HG03196 (cell line): ENCODE results near the gene ECSIT.
A peak's percentile ranks its signal among the peaks of the same experiment; 100 is the strongest.

Source experiments
- ATAC-seq: cut with Tn5 transposase; IDR thresholded peaks from one replicate; pipeline ENCODE4 v1.9.1; 2021; ENCODE audit not compliant: unreplicated experiment

ECSIT gene

DNA sequence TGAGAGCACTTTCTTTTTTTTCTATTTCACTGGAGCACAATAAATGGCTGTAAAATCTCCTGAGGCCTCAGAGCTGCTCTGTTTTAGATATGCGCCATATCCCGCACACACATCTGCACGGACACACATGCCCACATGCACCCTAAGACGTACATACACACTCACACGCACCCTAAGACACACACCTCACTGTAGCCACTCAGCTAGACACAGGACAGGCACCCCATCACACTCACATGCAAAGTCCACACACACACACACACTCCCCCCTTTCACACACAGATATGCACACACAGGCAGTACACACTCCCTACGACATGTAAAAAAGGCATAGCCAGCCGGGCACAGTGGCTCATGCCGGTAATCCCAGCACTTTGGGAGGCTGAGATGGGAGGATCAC, 21.3 kb upstream of the ECSIT start:
- ATAC-seq: no peak

DNA sequence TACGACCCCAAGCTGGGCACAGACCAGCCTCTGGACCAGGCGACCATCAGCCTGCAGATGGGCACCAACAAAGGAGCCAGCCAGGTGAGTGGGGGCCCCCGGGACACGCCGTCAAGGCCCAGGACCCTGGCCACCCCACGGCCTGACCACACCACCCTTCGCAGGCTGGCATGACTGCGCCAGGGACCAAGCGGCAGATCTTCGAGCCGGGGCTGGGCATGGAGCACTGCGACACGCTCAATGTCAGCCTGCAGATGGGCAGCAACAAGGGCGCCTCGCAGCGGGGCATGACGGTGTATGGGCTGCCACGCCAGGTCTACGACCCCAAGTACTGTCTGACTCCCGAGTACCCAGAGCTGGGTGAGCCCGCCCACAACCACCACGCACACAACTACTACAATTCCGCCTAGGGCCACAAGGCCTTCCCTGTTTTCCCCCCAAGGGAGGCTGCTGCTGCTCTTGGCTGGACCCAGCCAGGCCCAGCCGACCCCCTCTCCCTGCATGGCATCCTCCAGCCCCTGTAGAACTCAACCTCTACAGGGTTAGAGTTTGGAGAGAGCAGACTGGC, 20.5 kb upstream of the ECSIT start:
- no peak for ATAC-seq

DNA sequence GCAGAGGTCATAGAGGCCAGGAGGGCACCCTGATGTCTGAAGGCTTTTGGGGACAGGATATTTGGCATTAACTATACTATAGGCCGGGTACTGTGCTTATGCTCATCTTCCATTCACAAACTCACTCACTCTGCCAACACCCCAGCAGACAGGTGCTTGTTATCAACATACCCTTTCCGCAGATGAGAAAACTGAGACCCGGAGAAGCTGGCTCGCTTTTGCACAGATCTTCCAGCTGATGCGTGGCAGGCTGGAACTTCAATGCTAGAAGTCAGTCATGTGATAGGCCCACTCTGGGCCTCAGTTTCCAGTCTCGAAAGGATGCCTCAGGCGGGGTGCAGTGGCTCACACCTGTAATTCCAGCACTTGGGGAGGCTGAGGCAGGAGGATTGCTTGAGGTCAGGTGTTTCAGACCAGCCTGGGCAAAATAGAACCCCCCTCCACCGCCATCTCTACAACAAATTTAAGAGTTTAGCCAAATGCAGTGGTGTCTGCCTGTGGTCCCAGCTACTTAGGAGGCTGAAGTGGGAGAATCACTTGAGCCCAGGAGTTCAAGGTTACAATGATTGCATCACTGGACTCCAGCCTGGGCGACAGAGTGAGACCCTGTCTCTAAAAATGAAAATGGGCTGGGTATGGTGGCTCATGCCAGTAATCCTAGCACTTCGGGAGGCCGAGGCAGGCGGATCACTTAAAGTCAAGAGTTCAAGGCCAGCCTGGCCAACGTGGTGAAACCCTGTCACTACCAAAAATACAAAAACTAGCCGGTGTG, 19.2 kb upstream of the ECSIT start:
- no peak for ATAC-seq

DNA sequence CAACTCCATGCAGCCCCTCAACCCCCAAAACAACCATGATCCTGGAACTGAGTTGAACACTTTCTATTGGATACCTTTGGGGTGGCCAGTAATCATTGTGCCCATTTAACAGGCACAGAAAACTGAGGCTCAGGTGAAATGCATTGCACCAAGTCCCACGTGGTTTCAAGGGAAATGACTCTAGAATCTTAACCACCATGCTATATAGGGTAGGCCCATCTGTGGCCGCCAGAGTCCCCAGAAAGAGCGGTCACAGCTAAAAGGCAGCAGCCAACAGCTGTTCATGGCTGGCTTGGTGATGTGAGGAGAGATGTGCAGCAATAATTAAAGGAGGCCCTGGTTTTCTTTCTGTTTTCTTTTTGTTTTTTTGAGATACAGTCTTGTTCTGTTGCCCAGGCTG, 12.3 kb upstream of the ECSIT start:
- ATAC-seq: no peak

DNA sequence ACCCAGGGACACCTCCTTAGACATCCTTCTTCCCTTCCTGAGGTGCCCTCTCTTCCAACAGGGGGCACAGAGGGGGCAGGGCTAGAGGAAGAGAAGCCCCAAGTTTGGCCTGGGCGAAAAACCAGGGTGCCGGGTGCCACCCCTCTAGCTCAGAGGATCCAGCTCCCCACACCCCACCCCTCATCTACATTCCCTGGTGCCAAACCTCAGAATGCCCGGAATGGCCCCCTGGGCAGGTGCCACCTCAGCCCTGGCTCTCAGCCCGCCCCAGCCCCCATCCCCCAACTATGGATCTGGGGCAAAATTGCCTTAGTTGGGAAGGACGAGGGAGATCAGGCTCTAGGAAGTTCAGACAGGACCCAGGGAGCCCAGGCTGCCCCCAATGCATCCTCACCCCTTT, 11.7 kb upstream of the ECSIT start:
- ATAC-seq: no peak

DNA sequence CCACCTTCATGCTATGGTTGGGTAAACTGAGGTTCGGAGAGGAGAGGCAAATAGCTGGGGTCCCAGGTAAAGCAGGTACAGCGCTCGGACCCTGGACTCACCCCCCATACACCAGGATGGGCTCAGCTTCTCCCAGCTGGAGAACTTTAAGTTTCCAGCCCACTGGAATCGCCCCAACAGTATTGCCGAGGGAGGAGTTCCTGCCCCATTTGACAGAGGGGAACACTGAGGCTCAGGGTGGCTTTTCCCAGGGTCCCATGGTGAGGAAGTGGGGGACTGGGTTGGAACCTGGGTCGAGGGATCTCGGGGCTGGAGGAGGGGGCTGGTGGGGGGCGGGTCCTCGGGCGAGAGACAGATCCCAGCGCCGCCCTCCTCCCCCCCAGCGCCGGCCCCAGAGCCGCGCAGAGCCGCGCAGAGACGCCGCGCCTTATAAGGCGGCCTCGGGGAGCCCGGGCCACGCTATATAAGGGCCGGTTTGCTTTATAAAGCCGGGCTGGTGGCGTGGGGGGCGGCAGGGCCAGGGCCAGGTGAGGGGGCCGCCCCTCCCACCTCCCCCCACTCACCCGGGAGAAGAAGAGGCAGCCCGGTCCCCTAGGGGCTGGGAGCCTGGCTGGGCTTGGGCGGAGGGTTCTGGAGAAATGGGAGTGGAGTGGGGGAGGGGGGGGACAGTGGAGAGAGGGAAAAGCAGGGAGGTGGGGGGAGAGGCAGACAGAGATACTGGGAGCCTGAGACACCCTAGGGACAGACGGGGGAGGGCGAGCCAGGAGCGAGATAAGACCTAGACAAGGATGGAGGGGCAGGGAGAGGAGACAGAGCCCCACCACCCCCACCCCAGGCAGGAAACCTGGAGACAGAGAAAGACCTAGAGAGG, 10.8 kb upstream of the ECSIT start:
- ATAC-seq: no peak

DNA sequence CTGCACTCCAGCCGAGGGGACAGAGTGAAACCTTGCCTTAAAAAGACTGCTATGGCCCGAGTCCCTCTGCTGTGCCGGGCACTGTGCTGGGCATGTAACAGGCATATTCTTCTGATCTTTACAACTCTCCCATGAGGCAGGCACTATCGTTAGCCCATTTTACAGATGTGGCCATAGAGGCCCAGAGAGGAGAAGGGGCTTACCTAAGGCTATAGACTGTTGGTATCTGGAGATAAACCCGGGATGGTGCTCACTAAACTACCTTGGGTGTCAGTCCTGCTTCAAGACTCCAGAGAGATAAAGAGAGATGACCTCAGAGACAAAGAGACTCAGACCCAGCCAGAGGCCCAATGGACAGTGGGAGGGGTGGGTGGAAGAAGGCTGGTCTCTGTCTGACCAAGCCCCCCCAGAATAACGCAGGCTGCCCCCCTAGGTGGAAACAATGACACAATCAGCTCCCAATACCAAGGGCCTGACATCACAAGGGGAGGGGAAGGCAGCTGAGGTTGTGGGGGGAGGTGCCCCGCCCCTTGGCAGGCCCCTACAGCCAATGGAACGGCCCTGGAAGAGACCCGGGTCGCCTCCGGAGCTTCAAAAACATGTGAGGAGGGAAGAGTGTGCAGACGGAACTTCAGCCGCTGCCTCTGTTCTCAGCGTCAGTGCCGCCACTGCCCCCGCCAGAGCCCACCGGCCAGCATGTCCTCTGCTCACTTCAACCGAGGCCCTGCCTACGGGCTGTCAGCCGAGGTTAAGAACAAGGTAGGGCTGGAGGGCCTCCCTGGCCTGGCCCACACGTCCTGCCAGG, 9.5 kb upstream of the ECSIT start, which contains the start of gene CNN1:
TSS of gene CNN1 (plus strand) at position 620 of the 805 bp plus-strand sequence. CDS start at position 697, 77 bp downstream.
- ATAC-seq: no peak

DNA sequence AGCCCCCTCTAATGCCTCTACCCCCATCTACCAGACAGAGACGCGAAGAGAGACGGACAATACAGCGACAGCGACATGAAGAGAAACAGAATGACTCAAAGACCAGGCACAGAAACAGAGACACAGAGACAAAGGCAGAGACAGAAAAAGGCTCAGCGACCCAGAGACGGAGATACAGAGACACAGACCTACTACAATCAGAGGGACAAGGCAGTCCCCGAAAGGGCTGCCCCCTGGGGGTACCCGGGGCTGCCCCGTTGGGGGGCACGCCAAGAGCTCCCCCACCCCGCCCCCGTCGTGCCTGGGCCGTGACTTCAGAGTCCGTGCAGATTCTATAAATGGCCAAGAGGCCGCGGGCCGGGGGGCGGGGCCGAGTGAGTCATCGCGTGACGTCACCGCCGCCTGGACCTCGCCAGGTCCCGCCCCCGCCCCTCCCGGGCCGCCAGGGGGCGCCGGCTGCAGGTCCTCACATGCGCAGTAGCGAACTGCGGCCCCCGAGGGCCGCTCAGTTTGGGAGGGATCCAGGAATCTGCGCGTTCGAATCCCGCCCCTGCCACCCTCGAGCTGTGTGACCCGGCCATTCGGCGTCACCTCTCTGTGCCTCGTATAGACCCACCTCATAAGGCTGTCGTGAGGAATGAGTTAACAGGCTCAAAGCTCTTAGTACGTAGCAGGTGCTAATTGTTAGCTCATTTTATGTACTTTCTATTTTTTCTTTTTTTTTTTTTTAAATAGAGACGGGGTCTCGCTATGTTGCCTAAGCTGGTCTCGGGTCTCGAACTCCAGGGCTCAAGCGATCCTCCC, 7.1 kb upstream of the ECSIT start:
- ATAC-seq: peak; percentile 64

DNA sequence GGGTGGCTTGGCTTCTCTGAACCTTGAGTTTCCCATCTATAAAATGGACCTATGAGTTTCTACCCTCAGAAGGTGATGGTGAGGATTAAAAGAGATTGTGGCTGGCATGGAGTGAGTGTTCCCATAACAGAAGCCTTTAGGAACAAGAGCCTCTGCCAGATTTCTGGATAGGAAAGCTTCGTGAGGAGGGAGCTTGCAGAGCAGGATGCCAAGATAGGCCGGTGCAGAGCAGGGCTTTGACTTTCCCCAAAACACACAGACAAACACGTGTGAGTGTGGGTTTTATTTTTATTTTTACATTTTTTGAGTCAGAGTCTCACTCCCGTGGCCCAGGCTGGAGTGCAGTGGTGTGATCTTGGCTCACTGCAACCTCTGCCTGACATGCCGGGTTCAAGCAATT, 6.0 kb upstream of the ECSIT start:
- no peak for ATAC-seq

DNA sequence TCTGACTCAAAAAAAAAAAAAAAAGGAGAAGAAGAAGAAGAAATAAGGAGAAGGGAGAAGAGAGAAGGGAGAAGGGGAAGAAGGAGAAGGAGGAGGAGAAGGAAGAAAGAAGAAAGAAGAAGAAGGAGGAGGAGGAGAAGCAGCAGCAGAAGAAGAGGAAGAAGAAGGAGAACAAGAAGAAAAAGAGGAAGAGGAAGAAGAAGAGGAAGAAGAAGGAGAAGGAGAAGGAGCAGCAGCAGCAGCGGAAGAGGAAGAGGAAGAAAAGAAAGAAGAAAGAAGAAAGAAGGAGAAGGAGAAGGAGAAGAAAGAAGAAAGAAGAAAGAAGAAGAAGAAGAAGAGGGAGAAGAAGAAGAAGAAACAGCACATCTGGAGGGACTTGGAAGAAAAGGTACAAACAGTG, 5.6 kb upstream of the ECSIT start:
- ATAC-seq: no peak

DNA sequence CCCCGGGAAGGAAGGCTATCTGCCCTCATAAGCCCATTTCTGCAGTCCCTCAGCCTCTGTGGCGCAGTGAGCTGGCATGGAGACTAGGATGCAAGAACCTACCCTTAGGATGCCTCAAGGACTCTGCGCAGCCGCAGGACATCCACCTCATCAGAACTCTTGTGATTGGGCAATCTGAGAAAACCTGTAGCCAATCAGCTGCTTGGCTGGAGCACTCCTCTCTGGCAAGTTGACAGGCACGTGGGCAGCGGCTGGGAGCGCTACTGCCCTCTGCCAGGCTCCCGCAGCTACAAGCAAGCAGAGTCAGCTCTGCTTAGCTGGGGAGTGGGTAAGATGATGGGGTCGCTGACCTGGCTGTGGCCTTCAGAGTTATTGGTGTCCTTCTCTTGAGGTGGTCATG, 1.5 kb upstream of the ECSIT start:
- no peak for ATAC-seq

DNA sequence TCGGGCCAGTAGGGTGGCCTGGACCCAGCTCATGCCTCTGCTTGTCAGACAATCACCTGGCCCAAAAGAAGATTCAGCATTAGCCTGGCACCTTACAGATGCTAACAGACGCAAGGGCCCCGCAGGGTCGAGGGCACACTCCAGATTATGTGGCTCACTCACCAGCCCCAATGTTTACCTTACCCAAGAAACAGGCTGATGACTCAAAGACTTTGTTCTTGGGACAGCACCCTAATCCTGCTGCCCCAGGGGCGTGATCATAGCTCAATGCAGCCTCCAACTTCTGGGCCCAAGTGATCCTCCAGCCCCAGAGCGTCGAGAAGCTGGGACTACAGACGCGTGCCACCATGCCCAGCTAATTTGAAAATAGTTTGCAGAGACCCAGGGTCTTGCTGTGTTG, 9.8 kb downstream of the ECSIT start:
- ATAC-seq: no peak

DNA sequence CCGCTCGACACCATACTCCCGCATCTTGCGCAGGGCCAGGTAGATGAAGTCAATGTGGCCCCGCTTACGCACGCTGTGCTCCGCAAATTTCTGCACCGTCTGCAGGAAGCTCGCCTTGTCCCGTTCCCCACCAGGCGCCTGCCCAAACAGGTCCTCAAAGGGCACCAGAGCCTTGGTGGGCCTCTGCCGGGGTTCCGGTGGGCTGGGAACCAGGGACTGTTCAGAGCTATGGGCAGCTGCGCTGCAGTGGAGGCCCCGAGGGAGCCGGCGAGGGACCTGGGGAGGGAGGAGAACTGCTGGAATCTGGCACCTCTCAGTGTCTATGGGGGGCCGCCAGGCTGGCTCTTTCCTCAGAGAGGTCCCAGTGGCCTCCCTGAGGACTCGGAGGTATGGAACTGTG, 15.0 kb downstream of the ECSIT start:
- ATAC-seq: no peak

DNA sequence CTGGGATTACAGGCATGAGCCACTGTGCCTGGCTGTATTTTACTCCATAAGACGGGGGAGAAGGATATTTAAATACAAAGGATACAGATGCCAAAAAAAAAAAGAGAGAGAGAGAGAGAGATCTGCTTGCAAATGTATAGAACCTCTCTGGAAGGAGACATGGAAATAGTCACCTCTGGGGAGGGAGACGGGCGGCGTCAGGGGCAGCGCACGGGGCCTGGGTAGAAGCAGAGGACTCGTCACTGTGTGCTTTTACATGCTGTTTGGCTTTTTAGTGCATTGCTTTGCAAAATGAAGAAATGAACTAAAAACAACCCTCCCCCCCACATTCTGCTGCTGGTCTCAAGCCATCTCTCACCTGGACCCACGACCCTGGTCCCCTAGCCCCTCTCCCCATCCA, 18.5 kb downstream of the ECSIT start:
- no peak for ATAC-seq

DNA sequence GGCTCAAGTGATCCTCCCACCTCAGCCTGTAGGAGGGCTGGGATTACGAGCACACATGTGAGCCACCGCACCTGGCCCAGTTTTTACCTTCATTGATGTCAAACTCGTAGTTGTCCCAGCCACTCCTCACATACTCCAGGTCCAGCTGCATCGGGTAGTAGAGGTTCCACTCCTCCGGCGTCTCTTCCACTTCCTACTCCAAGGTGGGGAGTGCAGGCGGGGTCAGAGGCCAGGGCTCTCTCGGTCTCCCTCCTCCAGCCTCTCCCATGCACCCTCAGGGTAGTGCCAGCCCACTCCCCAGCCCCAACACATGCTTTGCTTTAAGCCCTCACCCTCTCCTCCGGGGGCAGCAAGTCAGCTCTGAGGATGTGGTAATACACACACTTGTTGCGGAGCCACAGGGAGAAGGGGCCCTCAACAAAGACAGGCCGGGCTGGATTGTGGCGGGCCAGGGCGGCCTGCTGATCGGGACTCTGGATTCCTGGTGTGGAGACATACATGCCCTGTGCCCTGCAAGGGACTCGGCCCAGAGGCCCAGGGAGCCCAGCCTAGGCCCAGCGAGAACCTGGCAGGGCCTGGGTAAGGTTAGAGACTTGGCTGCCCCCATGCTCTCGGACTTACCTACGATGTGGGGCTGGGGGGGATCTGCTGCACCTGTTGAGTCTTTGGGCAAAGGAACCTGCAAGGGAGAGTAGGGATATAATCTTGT, 21.4 kb downstream of the ECSIT start:
- no peak for ATAC-seq

DNA sequence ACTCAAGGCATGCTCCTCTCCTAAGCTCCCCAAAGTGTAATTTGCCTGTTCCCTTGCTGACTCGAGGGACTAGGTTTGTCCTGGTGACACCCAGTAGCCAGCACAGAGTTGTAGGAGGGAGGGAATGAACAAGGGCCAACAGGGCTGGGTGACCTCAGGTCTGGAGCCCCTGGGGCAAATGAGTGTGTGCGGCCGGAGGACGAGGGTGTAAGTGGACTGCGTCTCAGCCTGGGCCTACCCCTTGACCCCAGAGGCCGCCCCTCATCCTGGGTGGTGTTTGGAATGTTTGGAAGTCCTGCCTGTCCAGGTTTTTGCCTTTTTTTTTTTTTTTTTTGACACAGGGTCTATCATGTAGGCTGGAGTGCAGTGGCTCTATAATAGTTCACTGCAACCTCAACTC, 22.0 kb downstream of the ECSIT start:
- ATAC-seq: no peak

DNA sequence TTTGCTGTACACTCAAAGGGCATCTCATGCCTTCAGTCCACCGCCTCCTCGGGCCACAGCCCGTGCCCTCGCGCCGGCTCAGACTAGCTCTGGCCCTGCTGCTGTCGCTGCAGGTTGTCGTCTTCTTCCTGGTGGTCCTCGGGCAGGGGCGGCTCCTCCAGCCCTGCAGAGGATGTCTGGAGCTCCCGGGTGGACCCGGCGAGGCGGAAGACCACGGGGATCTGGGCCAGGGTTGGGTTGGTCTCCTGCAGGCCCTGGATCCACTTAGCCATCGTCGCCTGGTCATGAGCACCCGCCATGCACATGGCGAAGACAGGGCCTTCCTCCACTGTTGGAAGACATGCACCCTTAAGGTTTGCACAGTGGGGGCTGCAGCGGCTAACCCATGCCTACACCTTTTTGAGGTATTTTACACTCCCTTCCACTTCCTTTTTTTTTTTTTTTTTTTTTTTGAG, 22.8 kb downstream of the ECSIT start:
- ATAC-seq: peak; percentile 32

DNA sequence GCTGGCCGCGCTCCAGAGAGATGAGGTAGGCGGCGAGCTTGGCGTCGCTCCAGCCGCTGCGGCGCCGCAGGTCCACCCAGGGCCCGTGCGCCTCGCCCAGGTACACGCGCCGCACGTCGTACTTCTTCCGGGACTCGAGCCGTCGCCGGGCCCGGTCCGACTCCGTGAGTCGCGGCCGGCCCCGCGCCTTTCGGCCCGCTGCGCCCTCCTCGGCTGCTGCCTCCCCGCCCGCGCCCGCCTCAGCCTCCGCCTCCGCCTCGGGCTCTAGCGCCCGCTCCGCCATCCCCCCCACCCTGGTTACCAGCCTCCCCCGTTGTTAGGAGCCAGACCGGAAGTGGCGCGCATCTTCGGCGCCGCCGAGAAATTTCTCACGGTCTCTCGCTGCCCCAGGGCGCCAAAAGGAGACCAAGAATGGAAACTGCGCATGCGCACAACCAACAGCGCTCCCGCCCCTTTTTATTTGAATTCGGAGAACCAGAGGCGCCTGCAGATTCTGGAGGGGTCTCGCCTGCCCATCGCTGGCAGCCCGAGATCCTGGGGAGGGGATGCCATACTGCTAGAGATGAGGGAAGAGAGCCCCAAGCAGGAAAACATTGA, 23.3 kb downstream of the ECSIT start, which contains the start of gene ZNF653:
TSS of gene ZNF653 (minus strand) at position 336 of the 597 bp plus-strand sequence. CDS start at position 283, 53 bp downstream.
- peak; percentile 46 for ATAC-seq

DNA sequence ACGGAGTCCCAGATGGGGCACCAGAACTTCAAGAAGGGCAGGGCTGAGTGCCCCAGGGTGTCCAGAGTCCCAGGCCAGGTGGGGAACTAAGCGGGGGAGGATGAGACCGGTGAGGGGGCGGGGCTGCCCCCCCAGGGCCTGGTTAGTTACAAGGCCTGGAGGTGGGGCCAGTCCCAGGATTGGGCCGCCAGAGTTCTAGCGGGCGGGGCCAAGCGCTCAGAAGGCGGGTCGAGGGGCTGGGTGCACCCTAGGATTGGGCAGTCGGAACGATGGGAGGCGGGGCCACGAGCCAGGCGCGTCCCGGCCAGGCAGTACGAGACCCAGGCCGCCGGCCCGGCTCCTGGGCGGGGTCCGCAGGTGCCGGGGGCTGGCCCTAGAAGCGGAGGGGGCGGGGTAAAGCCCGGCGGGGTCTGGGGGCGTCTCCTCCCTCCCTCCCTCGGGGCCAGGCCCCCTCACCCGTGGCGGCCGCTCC, 23.9 kb downstream of the ECSIT start:
- ATAC-seq: peak; percentile 78
